Activated naive CD4-positive, alpha-beta T cell treated with Interleukin-2 at 50 U/mL for 16 hours (primary cell): ENCODE data around the gene DOLPP1.
"Not testable (repeated sequence)": the region's sequence is repeated elsewhere in the genome, so short reads cannot be mapped to it uniquely, and the experiment has no call there.

Source experiments
- DNase-seq: peaks from one replicate; pipeline ENCODE4 v3.0.0-alpha.2; 2020

DOLPP1 gene

DNA sequence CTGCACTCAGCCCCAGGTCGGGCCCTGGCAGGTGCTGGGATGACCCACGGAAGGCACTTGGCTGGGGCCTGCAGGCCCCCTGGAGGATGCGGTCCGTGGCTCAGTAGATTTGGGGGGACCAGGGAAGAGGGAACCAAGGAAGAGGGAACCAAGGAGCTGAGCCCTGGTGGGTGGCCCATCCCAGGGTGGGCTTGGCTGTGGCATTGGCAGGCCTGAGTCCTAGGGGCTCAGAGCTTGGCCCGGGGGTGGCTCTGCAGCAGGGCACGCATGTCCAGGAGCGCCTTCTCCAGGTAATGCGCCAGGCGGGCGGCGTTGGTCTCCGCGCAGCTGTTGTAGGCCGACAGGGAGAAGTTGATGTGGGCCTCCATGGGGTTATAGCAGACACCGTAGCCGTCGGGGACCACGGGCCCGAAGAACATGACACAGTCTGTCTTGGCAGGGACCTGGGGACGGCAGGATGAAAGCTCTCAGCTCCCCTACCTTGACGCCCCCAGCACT, 14.3 kb downstream of the DOLPP1 start:
- no peak for DNase-seq

- DNase-seq: no peak
These were observed 15.0 kb downstream of the DOLPP1 start for GRCh38 chr9:129095908-129096307.

- no peak for DNase-seq
These were observed 16.9 kb downstream of the DOLPP1 start for GRCh38 chr9:129097671-129098306.

- DNase-seq: no peak
These were observed 17.4 kb downstream of the DOLPP1 start for GRCh38 chr9:129098328-129098727.

GRCh38 chr9:129100383-129101169, 19.7 kb downstream of the DOLPP1 start:
- no peak for DNase-seq

DNA sequence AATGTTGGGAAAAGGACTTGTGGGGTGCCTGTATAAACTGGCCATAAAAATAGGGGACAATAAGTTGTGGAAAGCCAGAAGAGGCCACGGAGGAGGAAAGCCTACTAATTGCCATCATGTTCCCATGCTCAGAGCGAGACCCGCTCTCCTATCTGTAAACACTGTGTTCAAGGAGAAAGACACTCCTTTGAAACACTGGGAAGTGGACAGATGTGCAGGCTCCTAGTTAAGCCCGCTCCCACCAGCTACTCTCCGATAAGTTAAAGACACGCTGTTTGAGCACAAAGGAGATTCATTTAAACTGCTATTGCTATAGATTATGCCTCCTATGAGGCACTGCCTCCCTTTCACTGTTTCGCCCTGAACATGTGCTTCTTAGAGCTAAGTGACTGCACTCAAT, 20.4 kb downstream of the DOLPP1 start:
- no peak for DNase-seq

GRCh38 chr9:129102095-129102525, 21.2 kb downstream of the DOLPP1 start:
- no peak for DNase-seq

- no peak for DNase-seq
These were observed 22.1 kb downstream of the DOLPP1 start for GRCh38 chr9:129102791-129103594.

GRCh38 chr9:129103595-129103965, 22.7 kb downstream of the DOLPP1 start:
- no peak for DNase-seq

DNA sequence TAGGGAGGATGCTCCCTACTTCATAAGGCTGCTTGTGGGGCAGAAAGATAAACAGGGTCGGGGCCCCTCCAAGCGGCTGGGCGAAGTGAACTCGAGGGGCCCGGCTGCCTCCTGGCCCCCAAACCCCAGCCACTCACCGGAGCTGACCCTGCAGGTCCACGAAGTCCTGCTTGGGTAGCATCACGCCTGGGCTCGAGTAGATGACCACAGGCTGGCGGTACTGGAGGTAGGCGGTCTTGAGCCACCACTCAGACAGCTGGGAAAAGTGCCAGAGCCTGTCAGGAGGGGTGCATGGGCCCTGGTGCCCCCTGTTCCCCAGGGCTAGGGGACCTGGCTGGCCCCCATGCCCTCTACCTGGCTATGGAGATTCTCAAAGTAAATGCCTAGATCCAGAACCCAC, 23.1 kb downstream of the DOLPP1 start:
- no peak for DNase-seq

- no peak for DNase-seq
These were observed 25.2 kb downstream of the DOLPP1 start for GRCh38 chr9:129105857-129106694.

GRCh38 chr9:129107651-129108050, 26.7 kb downstream of the DOLPP1 start:
- no peak for DNase-seq

GRCh38 chr9:129108083-129108804, 27.3 kb downstream of the DOLPP1 start:
- no peak for DNase-seq

DNA sequence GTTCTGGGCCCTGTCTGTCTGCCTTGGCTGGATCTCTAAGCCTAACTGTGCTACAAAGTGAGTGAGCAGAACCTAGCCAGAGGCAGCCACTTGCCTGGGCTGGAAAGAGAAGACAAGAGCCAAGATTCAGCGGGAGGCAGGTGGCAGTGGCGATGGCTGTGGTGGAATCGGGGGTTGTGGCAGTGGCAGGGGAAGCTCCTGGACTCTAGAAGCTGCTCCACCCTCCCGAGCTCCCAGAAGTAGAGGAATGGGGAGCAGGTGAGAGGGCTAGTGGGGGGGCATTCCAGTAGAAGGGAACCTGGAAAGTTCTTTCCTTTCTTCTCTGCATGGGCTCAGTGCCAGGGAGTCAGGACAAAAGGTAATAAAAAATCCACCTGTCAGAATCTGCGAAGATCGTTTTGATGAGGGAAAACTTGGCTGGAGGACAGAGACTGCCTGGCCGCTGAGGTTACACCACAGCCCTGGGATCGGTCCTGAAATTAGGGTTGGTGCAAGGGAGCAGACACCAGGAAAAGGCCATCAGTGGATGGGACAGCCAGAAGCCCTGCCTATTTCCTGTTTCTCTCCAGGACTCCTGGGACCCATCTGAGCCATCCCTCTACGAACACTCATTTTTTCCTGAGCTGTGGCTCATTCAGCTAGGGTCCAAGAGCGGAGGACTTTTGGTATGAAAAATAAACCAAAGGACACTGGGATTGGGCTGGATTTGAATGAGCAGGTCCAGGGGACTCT, 28.1 kb downstream of the DOLPP1 start:
- no peak for DNase-seq

GRCh38 chr9:129109537-129109903, 28.6 kb downstream of the DOLPP1 start:
- DNase-seq: peak; percentile 12

DNA sequence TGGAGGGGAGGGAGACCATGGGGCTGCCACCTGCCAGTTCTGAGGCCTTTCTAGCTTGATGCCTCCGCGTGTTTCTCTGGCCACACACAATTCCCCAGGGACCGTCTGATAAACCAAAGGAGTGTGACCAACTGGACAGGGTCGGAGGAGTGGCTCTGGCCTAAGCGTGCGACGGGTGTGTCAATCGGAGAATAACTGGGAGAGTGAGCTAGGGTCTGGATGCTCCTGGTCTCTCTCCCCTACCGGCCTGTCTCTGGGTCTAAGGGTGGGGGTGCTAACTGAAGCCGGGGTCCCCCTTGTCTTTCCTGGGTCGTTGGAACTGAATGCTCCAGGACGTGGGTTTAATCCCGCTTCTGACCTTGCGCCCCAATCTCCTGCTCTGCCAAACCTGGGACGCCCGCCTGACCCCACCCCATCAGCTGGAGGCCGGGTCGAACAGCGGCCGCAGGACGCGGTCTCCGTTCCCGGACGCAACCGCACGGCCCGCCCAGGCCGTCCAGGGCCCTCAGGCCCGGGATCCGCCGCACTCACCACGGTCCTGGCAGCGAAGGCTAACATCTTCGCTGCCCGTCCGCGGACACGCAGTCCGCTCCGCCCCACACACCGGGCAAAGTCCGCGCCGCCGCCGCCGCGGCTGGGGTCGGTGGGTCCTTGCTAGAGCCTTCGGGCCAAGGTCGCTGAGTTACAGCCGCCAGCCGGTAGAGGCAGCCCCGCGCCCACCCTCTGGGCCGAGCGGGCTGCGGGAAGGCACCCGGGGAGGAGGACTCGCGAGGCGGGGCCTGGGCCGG, 29.2 kb downstream of the DOLPP1 start:
- DNase-seq: no peak

DNA sequence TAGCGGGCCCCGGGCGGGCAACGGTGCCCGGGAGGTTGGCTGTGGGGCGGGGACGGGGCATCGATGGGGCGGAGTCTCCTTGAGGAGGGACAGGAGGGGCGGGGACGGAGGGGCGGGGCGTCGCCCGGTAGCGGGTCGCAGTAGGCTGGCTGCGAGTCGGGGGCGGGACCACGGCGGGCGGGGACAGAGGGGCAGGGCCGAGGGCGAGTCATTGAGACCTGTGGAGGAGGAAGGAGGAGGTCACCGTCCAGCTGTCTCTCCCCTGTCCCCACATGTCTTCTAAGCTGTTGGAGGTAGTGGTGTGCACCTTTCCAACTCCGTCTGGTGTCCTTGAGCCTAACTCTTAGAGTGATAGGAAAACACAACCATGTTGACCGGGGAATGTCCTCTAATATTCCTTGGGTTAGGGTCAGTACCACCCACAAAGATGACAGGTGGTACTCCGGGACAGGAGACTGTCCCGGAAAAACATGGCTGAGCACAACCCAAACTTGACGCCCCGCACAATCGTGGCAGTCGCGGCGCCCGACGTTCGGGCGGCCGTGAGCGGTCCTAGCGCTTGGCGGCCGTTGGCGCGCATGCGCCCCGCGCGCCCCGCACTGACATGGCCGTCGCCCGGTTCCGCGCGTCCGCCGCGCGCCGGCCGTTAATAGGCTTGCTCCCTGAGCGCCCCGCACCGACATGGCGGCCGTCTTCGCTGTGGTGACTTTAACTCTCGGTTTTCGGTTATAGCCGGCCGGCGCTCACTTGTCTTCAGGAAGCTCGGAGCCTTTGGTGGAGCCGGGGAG, 30.0 kb downstream of the DOLPP1 start, which contains the start of the genes CRAT and PTPA:
Gene CRAT (minus strand): TSS at position 54 of the 788 bp plus-strand sequence. CDS start 284 bp downstream, outside the sequence.
Gene PTPA (plus strand): TSS at position 676 of the 788 bp plus-strand sequence. CDS start 186 bp downstream, outside the sequence.
- DNase-seq: peak; percentile 96

DNA sequence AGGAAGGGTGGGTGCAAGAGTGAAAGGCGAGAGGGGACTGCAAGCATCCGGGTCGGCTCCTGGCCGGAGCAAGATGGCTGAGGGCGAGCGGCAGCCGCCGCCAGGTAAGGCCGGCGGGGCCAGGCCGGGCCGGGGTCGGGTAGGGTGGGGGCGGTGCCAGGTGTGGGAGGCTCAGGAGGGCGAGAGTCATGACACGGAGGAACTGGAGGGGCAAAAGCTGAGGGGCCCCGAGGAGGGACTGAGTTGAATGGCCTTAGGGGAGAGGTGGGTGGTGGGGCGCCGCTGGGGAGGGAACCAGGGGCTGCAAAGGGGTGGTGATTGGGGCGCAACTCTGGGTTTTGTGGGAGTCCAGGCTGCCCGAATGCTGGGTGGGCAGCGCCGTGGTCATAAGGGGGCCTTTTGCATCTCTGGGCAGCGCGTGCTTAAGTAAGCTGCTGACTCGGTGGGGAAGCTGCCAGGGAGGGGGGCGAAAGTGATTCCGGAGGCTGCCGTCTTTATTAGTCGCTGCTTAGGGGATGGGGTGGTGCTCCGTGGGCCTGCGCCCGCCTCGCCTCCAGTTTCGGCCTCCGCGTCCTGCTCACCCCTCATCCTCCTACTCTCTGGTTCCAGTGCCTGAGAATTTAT, 30.7 kb downstream of the DOLPP1 start:
- DNase-seq: peak; percentile 40

DNA sequence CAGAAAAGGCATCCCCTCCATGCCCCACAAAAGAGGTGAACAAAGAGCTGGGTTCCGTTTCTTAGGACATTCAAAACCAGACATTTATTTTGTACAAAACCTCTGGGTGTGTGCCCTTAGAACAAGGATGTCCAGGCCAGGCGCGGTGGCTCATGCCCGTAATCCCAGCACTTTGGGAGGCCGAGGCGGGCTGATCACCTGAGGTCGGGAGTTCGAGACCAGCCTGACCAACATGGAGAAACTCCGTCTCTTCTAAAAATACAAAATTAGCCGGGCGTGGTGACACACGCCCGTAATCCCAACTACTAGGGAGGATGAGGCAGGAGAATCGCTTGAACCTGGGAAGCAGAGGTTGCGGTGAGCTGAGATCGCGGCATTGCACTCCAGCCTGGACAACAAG, 31.6 kb downstream of the DOLPP1 start:
- DNase-seq: not testable (repeated sequence)
